HEK293T (cell line): ENCODE data around the gene CRYM.

ENCODE experiments used
- CTCF ChIA-PET: fragments of 350-600 bp; formaldehyde crosslinking; extraction: SDS; loops from one replicate; lab custom pipeline; 2021; ENCODE audit warnings: antibody characterized with exemption, inconsistent platforms; lab: Yijun Ruan, JAX
- POLR2A ChIA-PET: fragments of 350-600 bp; formaldehyde crosslinking; extraction: SDS; loops from one replicate; lab custom pipeline; 2020; ENCODE audit warnings: antibody characterized with exemption, inconsistent platforms; lab: Yijun Ruan, JAX
- DNase-seq: peaks from one replicate; pipeline ENCODE4 v3.0.0; 2012; ENCODE audit warnings: mixed read lengths; ENCODE audit errors: extremely low spot score
- ARNT ChIP-seq: fragments of 450-650 bp; IDR thresholded peaks from 2 replicates; pipeline ENCODE4 v1.6.1; 2017; ENCODE audit warnings: mild to moderate bottlenecking
- BHLHE40 ChIP-seq: fragments of 450-650 bp; IDR thresholded peaks from 2 replicates; pipeline ENCODE4 v1.6.1; 2016; ENCODE audit warnings: mild to moderate bottlenecking, moderate library complexity, borderline replicate concordance
- CTBP1 ChIP-seq: fragments of 450-650 bp; IDR thresholded peaks from 2 replicates; pipeline ENCODE4 v1.6.1; 2016; ENCODE audit warnings: borderline replicate concordance
- ELF4 ChIP-seq: fragments of 450-650 bp; IDR thresholded peaks from 2 replicates; pipeline ENCODE4 v1.6.1; 2017; ENCODE audit warnings: antibody characterized with exemption
- FOXA1 ChIP-seq: fragments of 450-650 bp; IDR thresholded peaks from 2 replicates; pipeline ENCODE4 v1.6.1; 2016; ENCODE audit warnings: mild to moderate bottlenecking
- FOXK2 ChIP-seq: fragments of 450-650 bp; IDR thresholded peaks from 2 replicates; pipeline ENCODE4 v1.6.1; 2016; ENCODE audit warnings: mild to moderate bottlenecking
- FOXM1 ChIP-seq: fragments of 450-650 bp; IDR thresholded peaks from 2 replicates; pipeline ENCODE4 v1.6.1; 2017; ENCODE audit warnings: mild to moderate bottlenecking, borderline replicate concordance
- HDGF ChIP-seq: fragments of 450-650 bp; IDR thresholded peaks from 2 replicates; pipeline ENCODE4 v1.6.1; 2017; ENCODE audit warnings: antibody characterized with exemption, borderline replicate concordance
- L3MBTL2 ChIP-seq: fragments of 450-650 bp; conservative IDR thresholded peaks from 2 replicates; pipeline ENCODE4 v1.6.1; 2016; ENCODE audit warnings: mild to moderate bottlenecking
- LEF1 ChIP-seq: fragments of 450-650 bp; IDR thresholded peaks from 2 replicates; pipeline ENCODE4 v1.6.1; 2017; ENCODE audit warnings: mild to moderate bottlenecking, borderline replicate concordance
- NFRKB ChIP-seq: fragments of 450-650 bp; IDR thresholded peaks from 2 replicates; pipeline ENCODE4 v1.6.1; 2016; ENCODE audit warnings: mild to moderate bottlenecking, moderate library complexity
- PKNOX1 ChIP-seq: fragments of 450-650 bp; IDR thresholded peaks from 2 replicates; pipeline ENCODE4 v1.6.1; 2016
- SP1 ChIP-seq: fragments of 450-650 bp; IDR thresholded peaks from 2 replicates; pipeline ENCODE4 v1.6.1; 2017
- SUZ12 ChIP-seq: fragments of 450-650 bp; IDR thresholded peaks from 2 replicates; pipeline ENCODE4 v1.6.1; 2016; ENCODE audit warnings: mild to moderate bottlenecking
- TARDBP ChIP-seq: fragments of 450-650 bp; IDR thresholded peaks from 2 replicates; pipeline ENCODE4 v1.6.1; 2016
- ZNF384 ChIP-seq: fragments of 450-650 bp; IDR thresholded peaks from 2 replicates; pipeline ENCODE4 v1.6.1; 2016

The CRYM gene

GRCh38 chr16:21263640-21264570, 14.2 kb downstream of the CRYM start:
- ChIA-PET CTCF (no interaction called here), POLR2A (no interaction called here)
- DNase-seq, result no peak
- no peak for TF ChIP-seq ELF4

- POLR2A ChIA-PET, result no interaction called here
- DNase-seq, result no peak
- TF ChIP-seq BHLHE40 (no peak), TARDBP (no peak), HDGF (no peak), ARNT (no peak), L3MBTL2 (no peak), SUZ12 (no peak), NFRKB (no peak), ELF4 (no peak), PKNOX1 (no peak), ZNF384 (no peak), SP1 (no peak), FOXM1 (no peak), FOXA1 (no peak), FOXK2 (no peak), LEF1 (no peak), CTBP1 (no peak)
- CTCF ChIA-PET, result no interaction called here
Observed at GRCh38 chr16:21262779-21263639, 15.1 kb downstream of the CRYM start.

- ChIA-PET POLR2A (interaction anchor here (1.0 kb wide), 1 partner anchor 12 kb away, joined by 3 read pairs; no protein-coding TSS in a partner anchor), CTCF (interaction anchor here (0.5 to 0.7 kb wide), 2 partner anchors 12 to 940 kb away, joined by 3 read pairs; no protein-coding TSS in a partner anchor)
- TF ChIP-seq HDGF, result no peak
- TF ChIP-seq FOXM1, result no peak
- TF ChIP-seq L3MBTL2, result no peak
- no peak for TF ChIP-seq ARNT
- DNase-seq, result no peak
Observed at GRCh38 chr16:21260870-21261791, 17.0 kb downstream of the CRYM start.

- ChIA-PET CTCF (no interaction called here), POLR2A (no interaction called here)
- no peak for DNase-seq
- no peak for TF ChIP-seq CTBP1
Observed at GRCh38 chr16:21257284-21257683, 20.8 kb downstream of the CRYM start.

GRCh38 chr16:21256636-21257035, 21.5 kb downstream of the CRYM start:
- DNase-seq, result no peak
- TF ChIP-seq BHLHE40, result no peak
- no peak for TF ChIP-seq ARNT
- no peak for TF ChIP-seq ZNF384
- no peak for TF ChIP-seq TARDBP
- no peak for TF ChIP-seq CTBP1
- no peak for TF ChIP-seq FOXK2
- no peak for TF ChIP-seq FOXM1
- TF ChIP-seq L3MBTL2, result no peak
- TF ChIP-seq NFRKB, result no peak
- TF ChIP-seq SP1, result no peak
- no peak for TF ChIP-seq PKNOX1
- TF ChIP-seq SUZ12, result no peak
- no peak for TF ChIP-seq LEF1
- TF ChIP-seq FOXA1, result no peak
- TF ChIP-seq ELF4, result no peak
- no peak for TF ChIP-seq HDGF
- ChIA-PET CTCF (no interaction called here), POLR2A (no interaction called here)

GRCh38 chr16:21253470-21253869, 24.6 kb downstream of the CRYM start:
- ChIA-PET POLR2A (no interaction called here), CTCF (interaction anchor here (0.6 kb wide), 1 partner anchor 53 kb away, joined by 3 read pairs; no protein-coding TSS in a partner anchor)
- DNase-seq, result no peak
- TF ChIP-seq FOXM1, result no peak
- TF ChIP-seq ZNF384, result no peak
